IMR-90 (cell line): ENCODE measurements around the gene SCAF1. TPM values are rescaled to one million over a fixed set of nuclear protein-coding genes. Genes with fewer than 3 reads are reported as not detected.

Source experiments
- ATAC-seq: fragments of 200-7000 bp; cut with Tn5 transposase; 2 replicates; pipeline ENCODE4 v1.9.1; 2020; ENCODE audit warnings: low read depth, mild to moderate bottlenecking, moderate library complexity
- BruUV-seq: library from RNA; stranded (reverse); fragments of 400-500 nt; replicated peaks from 2 replicates; lab custom pipeline; 2021; lab: Mats Ljungman, UMichigan
- CTCF ChIA-PET: fragments of 300-600 bp; formaldehyde crosslinking; extraction: SDS; loops from one replicate; lab custom pipeline; 2021; ENCODE audit warnings: antibody characterized with exemption; lab: Yijun Ruan, JAX
- POLR2A ChIA-PET: fragments of 300-600 bp; sonication (Branson Sonifier 250); formaldehyde crosslinking; loops from one replicate; lab custom pipeline; 2022; ENCODE audit warnings: antibody characterized with exemption; ENCODE audit not compliant: unreplicated experiment; lab: Charles Lee
- DNase-seq: peaks from one replicate; pipeline ENCODE4 v3.0.0; 2013
- H2AFZ ChIP-seq: replicated peaks from 2 replicates; pipeline ENCODE3; 2013; ENCODE audit warnings: low read length, mild to moderate bottlenecking; ENCODE audit not compliant: poor library complexity
- H2AK5ac ChIP-seq: 2 replicates; pipeline ENCODE4 v1.6.1; 2013; ENCODE audit warnings: low read depth, low read length, inconsistent platforms
- H2AK9ac ChIP-seq: replicated peaks from 2 replicates; pipeline ENCODE3; 2013; ENCODE audit warnings: mild to moderate bottlenecking, low read depth, low read length, moderate library complexity; ENCODE audit not compliant: poor library complexity
- H2BK120ac ChIP-seq: 2 replicates; pipeline ENCODE4 v1.6.1; 2013; ENCODE audit warnings: low read depth, low read length, inconsistent platforms
- H2BK15ac ChIP-seq: 3 replicates; pipeline ENCODE4 v1.6.1; 2013; ENCODE audit warnings: low read depth, low read length, inconsistent platforms
- H2BK20ac ChIP-seq: 2 replicates; pipeline ENCODE4 v1.6.1; 2013; ENCODE audit warnings: low read depth, mild to moderate bottlenecking, inconsistent platforms, low read length, moderate library complexity
- H2BK5ac ChIP-seq: 2 replicates; pipeline ENCODE4 v1.6.1; 2013; ENCODE audit warnings: mild to moderate bottlenecking, low read depth, low read length, inconsistent platforms; ENCODE audit not compliant: poor library complexity, severe bottlenecking
- H3K14ac ChIP-seq: replicated peaks from 2 replicates; pipeline ENCODE4 v1.6.1; 2013; ENCODE audit warnings: low read depth, low read length, inconsistent platforms
- H3K18ac ChIP-seq: 2 replicates; pipeline ENCODE4 v1.6.1; 2013; ENCODE audit warnings: low read depth, low read length, control low read depth
- H3K23ac ChIP-seq: 2 replicates; pipeline ENCODE4 v1.6.1; 2013; ENCODE audit warnings: low read depth, low read length, inconsistent platforms
- H3K27ac ChIP-seq: 2 replicates; pipeline ENCODE4 v1.5.1; 2013; ENCODE audit warnings: mild to moderate bottlenecking, control low read depth, low read length; ENCODE audit not compliant: insufficient read depth
- H3K27me3 ChIP-seq: 2 replicates; pipeline ENCODE4 v1.6.1; 2013; ENCODE audit warnings: low read length; ENCODE audit not compliant: control insufficient read depth, insufficient read depth
- H3K36me3 ChIP-seq: 2 replicates; pipeline ENCODE4 v1.6.1; 2013; ENCODE audit warnings: low read length, mixed read lengths; ENCODE audit not compliant: control insufficient read depth, insufficient read depth
- H3K4ac ChIP-seq: 2 replicates; pipeline ENCODE4 v1.6.1; 2013; ENCODE audit warnings: low read depth, low read length, inconsistent platforms
- H3K4me1 ChIP-seq: 2 replicates; pipeline ENCODE4 v1.6.1; 2013; ENCODE audit warnings: low read length, mixed read lengths; ENCODE audit not compliant: control insufficient read depth, insufficient read depth
- H3K4me2 ChIP-seq: 2 replicates; pipeline ENCODE4 v1.6.1; 2013; ENCODE audit warnings: low read depth, mild to moderate bottlenecking, control low read depth, low read length, moderate library complexity
- H3K4me3 ChIP-seq: 2 replicates; pipeline ENCODE4 v1.5.1; 2013; ENCODE audit warnings: low read depth, mild to moderate bottlenecking, control low read depth, low read length, moderate library complexity; ENCODE audit not compliant: insufficient read depth
- H3K56ac ChIP-seq: 2 replicates; pipeline ENCODE4 v1.6.1; 2013; ENCODE audit warnings: low read length, inconsistent platforms; ENCODE audit not compliant: insufficient read depth; ENCODE audit errors: extremely low read depth
- H3K79me1 ChIP-seq, 2 experiments: 2 replicates each; pipeline ENCODE4 v1.6.1; 2013; ENCODE audit warnings: low read length in 2 of 2, inconsistent platforms in 1 of 2, low read depth in 1 of 2
- H3K9ac ChIP-seq: 2 replicates; pipeline ENCODE4 v1.6.1; 2013; ENCODE audit warnings: low read depth, low read length, control low read depth
- H3K9me1 ChIP-seq: 2 replicates; pipeline ENCODE4 v1.6.1; 2013; ENCODE audit warnings: low read length, inconsistent platforms; ENCODE audit not compliant: insufficient read depth
- H3K9me3 ChIP-seq: 2 replicates; pipeline ENCODE4 v1.6.1; 2013; ENCODE audit warnings: low read length; ENCODE audit not compliant: control insufficient read depth, insufficient read depth
- H4K20me1 ChIP-seq: 2 replicates; pipeline ENCODE4 v1.6.1; 2013; ENCODE audit warnings: low read length, inconsistent platforms; ENCODE audit not compliant: insufficient read depth
- H4K5ac ChIP-seq: 2 replicates; pipeline ENCODE4 v1.6.1; 2013; ENCODE audit warnings: mild to moderate bottlenecking, low read depth, low read length, control low read depth
- H4K8ac ChIP-seq, 2 experiments: 2 replicates each; pipeline ENCODE4 v1.6.1; 2013; ENCODE audit warnings: low read depth in 2 of 2, low read length in 2 of 2, control low read depth in 1 of 2, inconsistent platforms in 1 of 2
- H4K91ac ChIP-seq: 2 replicates; pipeline ENCODE4 v1.6.1; 2013; ENCODE audit warnings: low read depth, low read length, inconsistent platforms; ENCODE audit not compliant: insufficient read depth
- CEBPB ChIP-seq: IDR thresholded peaks from 2 replicates; pipeline ENCODE4 v1.6.1; 2012; ENCODE audit warnings: low read depth, low read length, improper control_type of control experiment
- FOS ChIP-seq: fragments of 150-350 bp; IDR thresholded peaks from 2 replicates; pipeline ENCODE4 v1.6.1; 2016; ENCODE audit warnings: low read depth, low read length
- MAZ ChIP-seq: IDR thresholded peaks from 2 replicates; pipeline ENCODE4 v1.6.1; 2012; ENCODE audit warnings: low read depth, mild to moderate bottlenecking, low read length, improper control_type of control experiment, moderate library complexity, borderline replicate concordance
- MXI1 ChIP-seq: IDR thresholded peaks from 2 replicates; pipeline ENCODE4 v1.6.1; 2012; ENCODE audit warnings: low read depth, mild to moderate bottlenecking, low read length, moderate library complexity, borderline replicate concordance
- NFE2L2 ChIP-seq: fragments of 150-350 bp; IDR thresholded peaks from 2 replicates; pipeline ENCODE4 v1.6.1; 2016; ENCODE audit warnings: low read depth, mild to moderate bottlenecking, low read length
- POLR2A ChIP-seq: IDR thresholded peaks from 2 replicates; pipeline ENCODE4 v1.6.1; 2012; ENCODE audit warnings: mild to moderate bottlenecking, low read depth, low read length
- RAD21 ChIP-seq: IDR thresholded peaks from 2 replicates; pipeline ENCODE4 v1.6.1; 2012; ENCODE audit warnings: low read length, improper control_type of control experiment
- USF2 ChIP-seq: fragments of 150-350 bp; IDR thresholded peaks from 2 replicates; pipeline ENCODE4 v1.6.1; 2017; ENCODE audit warnings: mild to moderate bottlenecking, antibody characterized with exemption, low read length, low read depth
- WGBS, 2 experiments: methylation state at CpG; one replicate each; pipeline versions ENCODE4 v1.1.5 to v1.1.7; 2013; ENCODE audit warnings: missing lambda C conversion rate in 2 of 2; ENCODE audit not compliant: insufficient read length in 1 of 2; ENCODE audit errors: extremely low coverage in 2 of 2; 5-methylcytosine and 5-hydroxymethylcytosine counted together
- dilution Hi-C: fragments of 300-500 bp; cut with HindIII; formaldehyde crosslinking; loops from one replicate; pipeline ENCODE4 v1.14.3; 2018; ENCODE audit warnings: low sequenced_read_pairs; ENCODE audit not compliant: unreplicated experiment
- in situ Hi-C: fragments of 300-500 bp; cut with MboI; formaldehyde crosslinking; loops from 3 replicates; pipeline ENCODE4 v1.14.3; 2019; ENCODE audit warnings: low sequenced_read_pairs, inconsistent platforms, mixed read lengths
- intact Hi-C: fragments of 100-400 bp; cut with micrococcal nuclease; formaldehyde crosslinking; loops from 2 replicates; pipeline ENCODE4 v1.10.0; 2022
- polyA plus RNA-seq, 3 experiments: library from polyadenylated mRNA; depleted of rRNA; stranded (reverse); fragments of >200 nt; gene quantifications; 2 replicates each; pipeline ENCODE4 v1.2.3, GENCODE V29; 2012; ENCODE audit warnings: low replicate concordance in 1 of 3
- total RNA-seq: library from RNA; depleted of rRNA; stranded (reverse); fragments of >200 nt; gene quantifications from 2 replicates; pipeline ENCODE4 v1.2.3, GENCODE V29; 2012

Gene SCAF1
- total and polyA plus RNA-seq, 2 of the 4 experiments (the other 2 are of a cell fraction): 2.2 to 14.8 TPM

GRCh38 chr19:49676784-49677230 is 34.8 kb downstream of the SCAF1 start:
- peaks cover 4 to 50% of the 10 kb centered on the region in 2 experiments; a peak in 3 of 4 replicates for H3K79me1 ChIP-seq
- H3K23ac ChIP-seq: no peak overlapping the region
- no peak overlapping the region for H4K5ac ChIP-seq
- TF ChIP-seq POLR2A: no peak
- peak; percentile 75 for TF ChIP-seq CEBPB
- TF ChIP-seq MAZ: peak; percentile 86; the same call in 1 of the 2 replicates
- no peak for TF ChIP-seq MXI1
- peak; percentile 50; the same call in 1 of the 2 replicates for TF ChIP-seq FOS
- TF ChIP-seq NFE2L2: peak; percentile 36; the same call in 1 of the 2 replicates
- TF ChIP-seq RAD21: no peak
- TF ChIP-seq USF2: no peak
- H4K20me1 ChIP-seq: peaks cover 40% of the 10 kb centered on the region
- no TSS peak for BruUV-seq
- H3K9ac ChIP-seq: no peak overlapping the region
- H2BK5ac ChIP-seq: no peak overlapping the region
- peaks cover 2% of the 10 kb centered on the region; the same call in 1 of the 2 replicates for H3K36me3 ChIP-seq
- H3K9me1 ChIP-seq: peaks cover 3% of the 10 kb centered on the region; the same call in 1 of the 2 replicates
- H3K27me3 ChIP-seq: no peaks in the 10 kb centered on the region
- POLR2A ChIA-PET: interaction anchor here (0.8 to 1.4 kb wide), 3 partner anchors 14 to 37 kb away, joined by 4 to 8 read pairs (median 7); partner anchors contain the start of genes CPT1C and RRAS
- H2BK20ac ChIP-seq: no peak overlapping the region
- H3K27ac ChIP-seq: no peak overlapping the region
- intact Hi-C loops: loop anchor here (2.0 to 5.0 kb wide), 2 partner anchors 36 to 85 kb away; partner anchors contain the start of genes PRR12 and RRAS
- peak overlapping the region; percentile 98 for H2AFZ ChIP-seq
- H2BK120ac ChIP-seq: no peak overlapping the region
- no peak overlapping the region for H2AK5ac ChIP-seq
- H3K4me2 ChIP-seq: no peak overlapping the region
- H3K4ac ChIP-seq: no peak overlapping the region
- H3K56ac ChIP-seq: no peak overlapping the region
- peak; percentile 100 for DNase-seq
- dilution Hi-C loops: no loop called here
- CTCF ChIA-PET: interaction anchor here (0.6 to 2.0 kb wide), 3 partner anchors 34 to 107 kb away, joined by 3 to 8 read pairs (median 4); no protein-coding TSS in a partner anchor
- no peak overlapping the region for H3K18ac ChIP-seq
- no peaks in the 10 kb centered on the region for H3K9me3 ChIP-seq
- H2BK15ac ChIP-seq: no peak overlapping the region
- WGBS, 2 experiments: 2% methylated on average over 12 of the region's 34 CpGs; no CpG with 5 or more reads in 1 of the 2 experiments
- no peak overlapping the region for H4K91ac ChIP-seq
- peak overlapping the region; percentile 98 for H2AK9ac ChIP-seq
- peak; percentile 79 for ATAC-seq
- peaks cover 16% of the 10 kb centered on the region for H3K4me1 ChIP-seq
- H4K8ac ChIP-seq: no peak overlapping the region; a peak in 1 of 4 replicates
- H3K4me3 ChIP-seq: peak overlapping the region; percentile 77
- in situ Hi-C loops: no loop called here
- H3K14ac ChIP-seq: no peak overlapping the region
